Measurements from ENCODE around the gene DPP6.
"Not testable (repeated sequence)": the region's sequence is repeated elsewhere in the genome, so short reads cannot be mapped to it uniquely, and the experiment has no call there.

Gene DPP6

DNA sequence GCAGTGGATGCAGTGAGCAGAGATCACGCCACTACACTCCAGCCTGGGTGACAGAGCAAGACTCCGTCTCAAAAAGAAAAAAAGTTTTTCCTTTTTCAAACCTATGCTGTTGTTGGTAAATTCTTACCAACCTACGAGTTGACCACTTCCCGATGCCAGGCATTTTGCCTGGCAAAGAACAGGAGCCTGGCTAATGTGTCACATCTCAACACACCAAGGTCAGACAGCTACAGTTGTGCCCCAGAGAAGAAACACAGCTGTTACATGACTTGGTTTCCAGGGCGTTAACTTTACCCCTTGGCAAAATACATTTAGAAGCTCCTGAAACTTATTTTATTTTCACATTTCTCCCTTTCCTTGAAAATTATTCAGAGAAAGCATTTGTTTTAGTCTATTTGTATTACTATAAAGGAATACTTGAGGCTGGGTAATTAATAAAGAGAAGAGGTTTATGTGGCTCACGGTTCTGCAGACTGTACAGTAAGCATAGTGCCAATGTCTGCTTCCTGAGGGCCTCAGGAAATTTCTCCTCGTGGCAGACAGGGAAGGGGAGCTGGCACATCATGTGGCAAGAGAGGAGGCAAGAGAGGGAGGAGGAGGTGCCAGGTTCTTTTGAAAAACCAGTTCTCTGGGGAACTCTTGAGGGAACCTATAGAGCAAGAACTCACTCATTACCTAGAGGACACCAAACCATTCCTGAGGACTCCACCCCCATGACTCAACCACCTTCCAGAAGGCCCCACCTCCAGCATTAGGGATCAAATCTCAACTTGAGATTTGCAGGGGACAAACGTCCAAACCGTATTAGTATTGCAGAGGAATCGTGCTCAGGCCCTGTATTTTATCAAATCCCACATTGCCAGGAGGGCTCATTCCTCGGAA lies 867.4 kb downstream of the DPP6 start:
- no peak for DNase-seq (ENCODE audit: low read depth)

DNA sequence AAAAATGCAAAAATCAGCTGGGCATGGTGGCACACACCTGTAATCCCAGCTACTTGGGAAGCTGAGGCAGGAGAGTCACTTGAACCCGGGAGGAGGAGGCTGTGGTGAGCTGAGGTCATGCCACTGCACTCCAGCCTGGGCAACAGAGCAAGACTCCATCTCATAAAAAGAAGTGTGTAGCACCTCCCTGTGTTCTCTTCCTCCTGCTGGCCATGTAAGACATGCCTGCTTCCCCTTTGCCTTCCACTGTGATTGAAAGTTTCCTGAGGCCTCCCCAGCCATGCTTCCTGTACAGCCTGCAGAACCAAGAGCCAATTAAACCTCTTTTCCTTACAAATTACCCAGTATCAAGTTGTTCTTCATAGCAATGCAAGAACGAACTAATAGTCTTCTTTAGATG lies 870.3 kb downstream of the DPP6 start:
- not testable (repeated sequence) for H3K4me3 ChIP-seq (ENCODE audit: control insufficient read depth, low read depth, low read length); DNase-seq (ENCODE audit: low read depth)

More for the DNA sequence above, 867.4 kb downstream of the DPP6 start:
- no peak overlapping the region for H3K4me3 ChIP-seq (ENCODE audit: control insufficient read depth, low read depth, low read length)
- TF ChIP-seq, protein P1, sequence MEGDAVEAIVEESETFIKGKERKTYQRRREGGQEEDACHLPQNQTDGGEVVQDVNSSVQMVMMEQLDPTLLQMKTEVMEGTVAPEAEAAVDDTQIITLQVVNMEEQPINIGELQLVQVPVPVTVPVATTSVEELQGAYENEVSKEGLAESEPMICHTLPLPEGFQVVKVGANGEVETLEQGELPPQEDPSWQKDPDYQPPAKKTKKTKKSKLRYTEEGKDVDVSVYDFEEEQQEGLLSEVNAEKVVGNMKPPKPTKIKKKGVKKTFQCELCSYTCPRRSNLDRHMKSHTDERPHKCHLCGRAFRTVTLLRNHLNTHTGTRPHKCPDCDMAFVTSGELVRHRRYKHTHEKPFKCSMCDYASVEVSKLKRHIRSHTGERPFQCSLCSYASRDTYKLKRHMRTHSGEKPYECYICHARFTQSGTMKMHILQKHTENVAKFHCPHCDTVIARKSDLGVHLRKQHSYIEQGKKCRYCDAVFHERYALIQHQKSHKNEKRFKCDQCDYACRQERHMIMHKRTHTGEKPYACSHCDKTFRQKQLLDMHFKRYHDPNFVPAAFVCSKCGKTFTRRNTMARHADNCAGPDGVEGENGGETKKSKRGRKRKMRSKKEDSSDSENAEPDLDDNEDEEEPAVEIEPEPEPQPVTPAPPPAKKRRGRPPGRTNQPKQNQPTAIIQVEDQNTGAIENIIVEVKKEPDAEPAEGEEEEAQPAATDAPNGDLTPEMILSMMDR (conservative IDR thresholded peaks at IDR 0.05; ENCODE audit: control insufficient read depth, insufficient read depth, low read depth, low read length) = no peak

DNA sequence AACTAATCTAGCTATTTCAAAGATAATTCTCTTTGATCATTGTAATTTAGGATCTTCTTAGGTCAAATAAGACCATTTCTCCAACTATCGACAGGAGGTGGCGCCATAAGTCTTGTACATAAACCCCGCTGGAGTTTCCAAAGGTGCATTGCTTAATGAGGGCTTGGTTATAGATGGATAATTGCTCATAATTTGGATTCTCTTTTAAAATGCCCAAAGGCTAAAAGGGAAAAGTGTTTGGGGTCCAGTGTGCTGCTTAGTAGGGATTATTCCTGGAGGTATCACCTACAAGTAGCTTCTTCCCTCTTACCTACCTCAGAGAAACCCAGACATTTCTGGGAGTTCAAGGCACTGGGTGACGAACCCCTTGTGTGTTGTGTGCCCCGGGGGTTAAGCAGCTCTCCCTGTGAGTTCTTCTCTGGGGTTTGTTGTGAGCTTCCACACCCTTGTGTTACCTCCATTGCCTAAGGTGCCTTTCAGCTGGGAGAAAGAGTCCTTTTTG lies 875.5 kb downstream of the DPP6 start:
- peak overlapping the region; percentile 77 for H3K4me3 ChIP-seq (ENCODE audit: control insufficient read depth, low read depth, low read length)
- TF ChIP-seq, protein P1 (conservative IDR thresholded peaks at IDR 0.05; ENCODE audit: control insufficient read depth, insufficient read depth, low read depth, low read length) = peak; percentile 67
- peak; percentile 92 for DNase-seq (ENCODE audit: low read depth)

DNA sequence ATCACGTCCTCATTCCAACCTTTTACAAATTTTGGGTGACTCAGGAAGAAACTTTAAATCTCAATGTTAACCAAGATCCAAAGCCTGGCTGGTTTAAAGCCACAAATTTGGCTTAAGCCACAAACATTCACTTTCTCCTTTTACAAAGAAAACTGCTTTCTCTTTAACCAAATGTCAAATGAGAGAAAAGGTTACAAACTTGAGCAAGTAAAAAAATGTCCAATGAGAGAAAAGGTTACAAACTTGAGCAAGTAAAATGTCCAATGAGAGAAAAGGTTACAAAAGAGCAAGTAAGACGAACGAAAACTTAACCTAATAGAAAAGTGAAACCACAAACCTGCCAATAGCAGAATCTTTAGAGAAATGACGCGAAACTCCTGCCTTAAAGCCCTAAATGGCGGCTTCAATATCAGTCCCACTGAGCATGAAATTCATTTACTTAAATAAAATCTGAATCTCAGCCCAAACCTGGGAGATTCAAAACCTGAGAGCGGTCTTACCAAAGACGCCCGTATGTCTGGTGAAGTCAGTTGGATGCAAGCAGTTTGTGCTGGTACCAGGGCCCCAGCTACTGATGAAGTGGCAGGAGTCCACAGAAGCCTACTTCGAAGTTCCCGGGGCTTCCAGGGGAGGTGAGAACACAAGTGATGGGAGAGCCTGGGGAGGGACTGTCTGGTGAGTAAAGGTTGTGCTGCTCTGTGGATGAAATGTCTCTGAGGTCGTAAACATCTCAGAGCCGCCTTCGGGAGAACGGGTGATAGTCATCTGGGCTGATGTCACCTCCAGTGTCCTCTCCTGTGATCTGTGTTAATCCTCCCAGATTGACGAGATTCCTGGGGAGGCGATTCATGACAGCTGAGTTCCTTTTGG lies 876.2 kb downstream of the DPP6 start:
- H3K4me3 ChIP-seq (ENCODE audit: control insufficient read depth, low read depth, low read length) = peak overlapping the region; percentile 77
- peak; percentile 96 for DNase-seq (ENCODE audit: low read depth)
- TF ChIP-seq, protein P1 (conservative IDR thresholded peaks at IDR 0.05; ENCODE audit: control insufficient read depth, insufficient read depth, low read depth, low read length) = no peak

DNA sequence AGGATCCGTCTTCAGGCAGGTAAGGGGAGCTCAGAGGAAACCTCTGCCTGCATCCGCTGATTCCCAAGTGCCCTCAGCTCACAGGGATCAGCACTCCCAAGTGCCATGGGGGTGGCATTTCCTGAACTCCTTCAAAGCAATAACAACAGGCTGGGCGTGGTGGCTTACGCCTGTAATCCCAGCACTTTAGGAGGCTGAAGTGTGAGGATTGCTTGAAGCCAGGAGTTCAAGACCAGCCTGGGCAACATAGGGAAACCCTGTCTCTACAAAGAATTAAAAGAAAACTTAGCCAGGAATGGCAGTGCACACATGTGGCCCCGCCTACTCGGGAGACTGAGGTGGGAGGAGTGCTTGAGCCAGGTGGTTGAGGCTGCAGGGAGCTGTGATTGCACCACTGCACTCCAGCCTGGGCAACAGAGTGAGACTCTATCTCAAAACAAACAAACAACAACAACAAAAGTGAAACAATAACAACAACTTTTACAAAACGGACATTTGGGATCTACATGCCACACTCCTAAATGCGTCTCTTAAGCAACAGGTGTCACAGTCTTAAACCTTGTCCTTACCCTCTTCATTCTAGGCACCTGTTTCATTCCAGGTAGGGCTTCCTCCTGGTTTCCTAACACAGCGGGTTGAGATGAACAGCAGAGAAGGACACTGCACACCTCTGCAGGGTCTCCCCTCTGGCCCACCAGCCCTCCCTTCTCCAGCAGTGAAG lies 877.0 kb downstream of the DPP6 start:
- TF ChIP-seq, protein P1 (conservative IDR thresholded peaks at IDR 0.05; ENCODE audit: control insufficient read depth, insufficient read depth, low read depth, low read length) = no peak
- peak overlapping the region; percentile 77 for H3K4me3 ChIP-seq (ENCODE audit: control insufficient read depth, low read depth, low read length)
- no peak for DNase-seq (ENCODE audit: low read depth)

DNA sequence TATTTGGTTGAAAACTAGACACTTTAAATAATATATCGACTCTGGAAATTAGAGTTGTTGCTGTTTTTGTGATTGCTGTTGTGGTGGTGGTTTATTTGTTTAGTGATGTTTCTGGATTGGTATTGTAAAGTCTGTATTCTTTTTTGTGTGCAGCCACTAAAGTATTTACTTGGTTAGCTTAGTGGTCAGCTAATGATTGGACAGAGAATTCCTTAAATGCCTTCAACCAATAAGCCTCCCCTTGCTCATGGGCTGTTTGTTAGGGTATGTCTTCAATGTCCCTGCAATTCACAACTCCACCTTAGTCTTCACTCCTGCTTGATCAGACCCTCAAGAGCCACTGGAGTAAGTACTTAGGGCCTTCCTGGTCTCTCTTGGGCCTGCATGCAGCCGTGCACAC lies 879.7 kb downstream of the DPP6 start:
- TF ChIP-seq, protein P1 (conservative IDR thresholded peaks at IDR 0.05; ENCODE audit: control insufficient read depth, insufficient read depth, low read depth, low read length) = no peak
- no peak overlapping the region for H3K4me3 ChIP-seq (ENCODE audit: control insufficient read depth, low read depth, low read length)
- no peak for DNase-seq (ENCODE audit: low read depth)

DNA sequence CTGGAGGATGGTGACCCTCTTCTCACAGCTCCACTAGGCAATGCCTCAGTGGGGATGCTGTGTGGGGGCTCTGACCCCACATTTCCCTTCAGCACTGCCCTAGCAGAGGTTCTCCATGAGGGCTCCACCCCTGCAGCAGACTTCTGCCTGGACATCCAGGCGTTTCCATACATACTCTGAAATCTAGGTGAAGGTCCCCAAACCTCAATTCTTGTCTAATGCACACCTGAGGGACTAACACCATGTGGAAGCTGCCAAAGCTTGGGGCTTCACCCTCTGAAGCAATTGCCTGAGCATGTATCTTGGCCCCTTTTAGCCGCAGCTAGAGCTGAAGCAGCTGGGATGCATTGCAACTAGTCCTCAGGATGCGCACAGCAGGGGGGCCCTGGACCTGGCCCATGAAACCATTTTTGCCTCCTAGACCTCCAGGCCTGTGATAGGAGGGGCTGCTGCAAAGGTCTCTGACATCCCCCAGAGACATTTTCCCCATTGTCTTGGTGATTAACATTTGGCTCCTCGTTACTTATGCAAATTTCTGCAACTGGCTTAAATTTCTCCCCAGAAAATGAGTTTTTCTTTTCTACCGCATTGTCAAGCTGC lies 882.3 kb downstream of the DPP6 start:
- not testable (repeated sequence) for H3K4me3 ChIP-seq (ENCODE audit: control insufficient read depth, low read depth, low read length); DNase-seq (ENCODE audit: low read depth)

Measured in fibroblast of mammary gland (primary cell).